PFSK-1 (cell line): Measurements from ENCODE around the gene VASH1.

Source experiments
- FOXP2 ChIP-seq: optimal IDR thresholded peaks from 2 replicates; pipeline ENCODE3; 2011; ENCODE audit warnings: borderline replicate concordance, control low read depth, inconsistent platforms; ENCODE audit not compliant: insufficient read depth; ENCODE audit errors: extremely low read length, extremely low read depth
- POLR2AphosphoS5 ChIP-seq: IDR thresholded peaks from 2 replicates; pipeline ENCODE4 v1.6.1; 2012; ENCODE audit warnings: low read depth, mild to moderate bottlenecking, control low read depth, low read length, moderate library complexity
- REST ChIP-seq, 2 experiments: IDR thresholded peaks; 2 replicates each; pipeline versions ENCODE4 v1.6.1 to v1.8.0; 2011 to 2012; ENCODE audit warnings: low read depth in 2 of 2, low read length in 2 of 2, control low read depth in 1 of 2, inconsistent platforms in 1 of 2, mild to moderate bottlenecking in 1 of 2, moderate library complexity in 1 of 2; ENCODE audit not compliant: insufficient read depth in 1 of 2
- SIN3A ChIP-seq: IDR thresholded peaks from 2 replicates; pipeline ENCODE4 v1.6.1; 2012; ENCODE audit warnings: mild to moderate bottlenecking, low read length, moderate library complexity, borderline replicate concordance; ENCODE audit not compliant: insufficient read depth
- TAF1 ChIP-seq: IDR thresholded peaks from 2 replicates; pipeline ENCODE4 v1.6.1; 2012; ENCODE audit warnings: low read length, control low read depth, borderline replicate concordance; ENCODE audit not compliant: insufficient read depth

Gene VASH1

DNA sequence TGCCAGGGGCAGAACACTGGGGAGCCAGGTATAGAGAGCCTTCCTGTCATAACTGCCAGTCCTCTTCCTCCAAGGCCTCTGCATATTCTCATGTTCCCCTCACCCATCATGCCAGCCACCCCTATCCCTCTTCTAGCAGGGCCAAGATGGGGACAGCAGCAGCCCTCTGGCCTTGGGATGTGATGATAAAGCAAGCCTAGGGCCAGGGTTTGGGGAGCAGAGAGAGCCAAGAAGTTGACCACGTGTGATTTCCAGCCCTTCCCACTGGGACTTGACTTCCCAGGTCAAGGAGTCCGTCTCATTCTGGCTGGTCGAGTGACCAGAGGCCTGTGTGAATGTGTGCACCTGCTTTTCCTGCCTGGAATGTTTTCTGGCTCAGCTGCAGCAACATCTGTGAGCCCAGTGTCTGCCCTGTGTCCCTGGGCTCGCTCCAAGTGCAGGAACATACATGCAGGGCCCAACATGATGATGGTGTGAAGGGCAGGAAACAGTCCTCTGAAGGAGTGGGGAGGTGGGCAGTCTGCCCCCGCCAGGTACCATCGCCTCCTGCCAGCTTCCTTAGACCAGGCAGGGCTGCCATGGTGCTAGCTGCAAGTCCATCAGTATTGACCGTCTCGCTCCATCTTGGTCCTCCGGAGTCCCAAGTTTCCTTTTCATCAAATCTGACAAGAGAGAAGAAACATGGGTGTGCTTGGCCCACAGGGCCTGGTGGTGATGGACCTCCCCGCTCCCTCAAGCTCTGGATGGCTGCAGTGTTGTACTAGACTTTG lies 21.0 kb downstream of the VASH1 start:
- TF ChIP-seq REST (IDR thresholded peaks at IDR 0.05; ENCODE audit: insufficient read depth in 1 of 2, low read depth in 2 of 2, low read length in 2 of 2) (no peak), POLR2AphosphoS5 (no peak), SIN3A (no peak), FOXP2 (no peak), TAF1 (no peak)

DNA sequence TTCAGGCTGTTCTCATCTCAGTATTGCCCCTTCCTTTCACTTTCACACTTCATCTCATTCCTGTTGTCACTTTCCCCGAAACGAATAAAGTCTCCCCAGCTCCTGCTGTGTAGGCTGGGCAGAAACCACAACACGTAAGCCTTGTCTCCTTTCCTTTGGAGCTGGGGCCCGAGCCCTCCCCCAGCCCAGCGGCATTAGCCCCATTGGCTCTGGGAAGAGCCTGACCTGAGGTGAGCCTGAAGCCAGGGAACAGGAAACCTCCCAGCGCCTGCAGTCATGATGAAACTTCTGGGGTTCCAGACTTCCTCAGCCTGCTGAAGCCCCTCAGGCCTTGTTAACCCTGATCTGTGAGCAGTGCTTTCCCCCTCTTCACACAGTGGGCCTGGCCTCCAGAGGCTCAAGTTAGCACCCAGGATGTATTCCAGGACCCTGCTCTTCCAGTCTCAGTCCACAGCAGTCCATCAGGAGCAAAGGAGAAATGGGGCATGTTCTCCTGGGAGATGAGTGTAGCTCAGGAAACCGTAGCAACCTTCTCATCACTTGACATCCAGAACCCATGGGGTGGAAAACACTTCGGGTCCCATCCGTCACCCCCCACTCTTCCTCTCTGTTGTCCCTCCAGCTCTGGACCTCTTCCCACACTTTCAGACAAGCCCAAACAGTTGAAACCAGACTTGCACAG lies 21.8 kb downstream of the VASH1 start:
- no peak for TF ChIP-seq FOXP2
- TF ChIP-seq REST (IDR thresholded peaks at IDR 0.05; ENCODE audit: insufficient read depth in 1 of 2, low read depth in 2 of 2, low read length in 2 of 2): no peak
- no peak for TF ChIP-seq POLR2AphosphoS5
- TF ChIP-seq TAF1: no peak
- TF ChIP-seq SIN3A: no peak

GRCh38 chr14:76784266-76784874 lies 23.1 kb downstream of the VASH1 start:
- TF ChIP-seq FOXP2 (no peak), SIN3A (no peak), REST (IDR thresholded peaks at IDR 0.05; ENCODE audit: insufficient read depth in 1 of 2, low read depth in 2 of 2, low read length in 2 of 2) (no peak), TAF1 (no peak), POLR2AphosphoS5 (no peak)

DNA sequence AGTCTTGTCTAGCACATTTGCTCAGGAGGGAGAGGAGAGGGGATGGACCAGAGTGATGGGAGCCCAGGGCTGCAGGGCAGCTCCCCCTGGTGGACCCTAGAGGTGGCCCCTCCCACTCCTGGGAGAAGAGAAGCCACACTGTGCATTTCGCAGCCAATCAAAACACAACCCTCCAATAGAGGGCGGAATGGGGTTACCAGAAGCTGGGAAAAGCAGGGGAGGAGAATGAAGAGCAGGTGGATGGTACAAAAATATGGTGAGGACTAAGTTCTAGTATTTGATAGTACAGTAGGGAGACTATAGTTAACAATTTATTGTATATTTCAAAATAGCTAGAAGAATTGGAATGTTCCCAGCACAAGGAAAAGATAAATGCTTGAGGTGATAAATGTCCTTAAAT lies 23.6 kb downstream of the VASH1 start:
- TF ChIP-seq POLR2AphosphoS5: no peak
- TF ChIP-seq SIN3A: no peak
- TF ChIP-seq REST (IDR thresholded peaks at IDR 0.05; ENCODE audit: insufficient read depth in 1 of 2, low read depth in 2 of 2, low read length in 2 of 2): no peak
- TF ChIP-seq FOXP2: no peak
- no peak for TF ChIP-seq TAF1
